GM19035 (cell line): ENCODE data around the gene TEX53.

Experiments used
- ATAC-seq: cut with Tn5 transposase; IDR thresholded peaks from one replicate; pipeline ENCODE4 v1.9.1; 2021; ENCODE audit not compliant: unreplicated experiment

Gene TEX53

GRCh38 chr9:114641967-114642366 is 15.6 kb downstream of the TEX53 start:
- ATAC-seq, result no peak

- no peak for ATAC-seq
Measured at GRCh38 chr9:114638404-114638803, 19.2 kb downstream of the TEX53 start.

DNA sequence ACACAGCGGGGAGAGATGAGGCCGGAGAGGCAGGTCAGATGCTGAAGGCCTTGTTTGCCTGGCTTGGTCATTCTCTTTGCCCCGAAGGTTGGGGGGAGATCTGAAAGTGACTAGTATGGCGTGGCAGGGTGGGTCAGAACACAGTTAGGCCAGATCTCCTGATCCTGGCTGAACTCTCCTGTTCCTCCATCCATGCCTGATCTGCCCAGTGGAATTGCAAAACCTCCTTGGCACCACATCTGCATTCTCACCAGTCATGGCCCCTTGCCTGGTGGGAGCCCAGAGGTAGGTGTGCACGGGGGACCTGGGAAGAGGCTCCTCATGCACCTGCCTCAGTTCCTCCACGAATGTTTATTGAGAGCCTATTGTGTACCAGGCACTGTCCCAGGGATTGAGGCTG is 23.2 kb downstream of the TEX53 start:
- no peak for ATAC-seq

GRCh38 chr9:114633438-114634089 is 24.0 kb downstream of the TEX53 start:
- no peak for ATAC-seq

- ATAC-seq, result no peak
Measured at GRCh38 chr9:114631166-114631565, 26.4 kb downstream of the TEX53 start.

- ATAC-seq, result no peak
Measured at GRCh38 chr9:114629563-114630090, 28.0 kb downstream of the TEX53 start.

GRCh38 chr9:114627553-114627952 is 30.1 kb downstream of the TEX53 start:
- ATAC-seq, result no peak

GRCh38 chr9:114626415-114627020 is 31.1 kb downstream of the TEX53 start:
- ATAC-seq, result no peak

GRCh38 chr9:114624677-114625076 is 32.9 kb downstream of the TEX53 start:
- ATAC-seq, result no peak

- no peak for ATAC-seq
Measured at GRCh38 chr9:114621975-114622609, 35.5 kb downstream of the TEX53 start.

DNA sequence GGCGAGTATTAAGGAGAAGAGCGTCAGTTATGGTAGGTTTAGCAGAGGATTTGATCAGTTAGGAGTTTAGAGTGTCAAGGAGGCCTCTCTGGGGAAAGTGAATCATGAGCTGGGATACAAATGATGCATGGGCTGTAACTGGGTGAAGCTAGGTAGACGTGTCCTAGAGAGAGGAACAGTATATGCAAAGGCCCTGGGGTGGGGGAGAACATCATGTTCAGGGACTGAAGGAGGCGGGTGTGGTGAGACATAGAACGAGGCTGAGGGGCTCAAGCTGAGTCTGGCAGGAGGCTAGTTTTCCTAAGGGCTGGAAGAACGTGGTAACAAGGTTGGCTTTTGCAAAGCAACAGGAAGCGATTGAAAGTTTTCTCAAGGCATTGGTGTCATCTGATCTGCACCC is 36.0 kb downstream of the TEX53 start:
- no peak for ATAC-seq

DNA sequence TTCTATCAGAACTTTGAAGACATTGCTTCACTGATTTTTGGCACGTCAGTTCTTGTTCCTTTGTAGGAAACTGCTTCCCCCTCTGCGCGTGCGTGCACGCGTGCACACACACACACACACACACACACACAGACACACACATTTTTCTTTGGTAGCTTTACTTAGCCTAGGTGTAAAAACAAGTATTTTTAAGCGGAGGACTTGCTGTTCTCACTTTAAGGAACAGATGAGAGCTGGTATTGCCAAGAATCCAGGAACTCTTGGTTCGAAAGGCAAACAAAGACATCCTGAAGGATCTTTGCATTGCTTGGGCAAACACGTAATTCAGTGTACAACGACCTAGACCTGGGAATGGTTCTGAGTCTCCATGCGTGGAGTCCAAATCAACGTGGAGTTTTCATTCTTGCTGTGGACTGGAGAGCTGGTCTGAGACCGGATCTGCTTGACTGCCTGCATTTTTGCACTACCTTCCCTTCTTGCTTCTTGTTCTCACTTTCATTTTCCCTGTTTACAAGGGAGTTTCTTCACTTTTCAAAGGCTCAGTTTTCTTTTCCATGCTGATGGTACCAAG is 38.3 kb downstream of the TEX53 start:
- ATAC-seq, result no peak

- ATAC-seq, result peak; percentile 65
Measured at GRCh38 chr9:114616684-114617520, 40.7 kb downstream of the TEX53 start.

- ATAC-seq, result no peak
Measured at GRCh38 chr9:114614373-114614772, 43.2 kb downstream of the TEX53 start.

DNA sequence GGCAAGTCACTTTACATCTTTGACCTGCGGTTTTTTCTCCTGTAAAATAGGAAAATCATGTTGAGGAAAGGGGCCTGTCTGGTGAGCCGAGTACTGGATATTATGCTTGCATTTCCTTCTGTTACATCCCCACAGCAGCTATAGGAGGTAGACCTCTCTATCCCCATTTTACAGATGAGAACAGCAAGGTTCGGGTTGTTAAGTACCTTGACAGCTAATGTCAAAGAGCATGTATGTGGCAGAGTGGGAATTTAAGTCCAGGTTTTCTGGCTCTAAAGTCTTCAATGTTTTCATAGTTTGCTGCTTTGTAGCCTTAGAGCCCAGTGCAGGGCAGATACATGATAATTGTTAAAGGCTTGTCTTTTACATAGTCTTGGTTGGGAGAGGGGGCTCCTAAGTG is 43.7 kb downstream of the TEX53 start:
- no peak for ATAC-seq

DNA sequence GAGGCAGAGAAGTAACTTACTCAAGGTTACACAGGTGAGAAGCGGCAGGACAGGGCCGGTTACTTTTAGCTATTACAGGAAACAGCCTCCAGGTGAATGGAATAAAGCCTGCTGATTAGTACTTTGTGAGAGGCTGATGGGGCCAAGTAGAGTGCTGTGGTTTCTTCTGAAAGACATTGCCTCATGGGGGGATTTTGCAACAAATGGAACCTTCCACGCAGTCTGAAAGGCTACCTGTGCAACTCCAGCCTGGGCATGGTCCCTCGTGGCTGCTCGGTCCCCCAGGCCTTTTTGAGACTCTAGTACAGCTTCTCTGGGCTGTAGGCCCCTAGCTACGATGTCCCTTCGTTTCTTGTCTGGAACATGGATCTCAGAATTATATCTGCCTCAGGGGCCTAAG is 44.5 kb downstream of the TEX53 start:
- no peak for ATAC-seq

GRCh38 chr9:114612272-114612923 is 45.2 kb downstream of the TEX53 start:
- ATAC-seq, result no peak

DNA sequence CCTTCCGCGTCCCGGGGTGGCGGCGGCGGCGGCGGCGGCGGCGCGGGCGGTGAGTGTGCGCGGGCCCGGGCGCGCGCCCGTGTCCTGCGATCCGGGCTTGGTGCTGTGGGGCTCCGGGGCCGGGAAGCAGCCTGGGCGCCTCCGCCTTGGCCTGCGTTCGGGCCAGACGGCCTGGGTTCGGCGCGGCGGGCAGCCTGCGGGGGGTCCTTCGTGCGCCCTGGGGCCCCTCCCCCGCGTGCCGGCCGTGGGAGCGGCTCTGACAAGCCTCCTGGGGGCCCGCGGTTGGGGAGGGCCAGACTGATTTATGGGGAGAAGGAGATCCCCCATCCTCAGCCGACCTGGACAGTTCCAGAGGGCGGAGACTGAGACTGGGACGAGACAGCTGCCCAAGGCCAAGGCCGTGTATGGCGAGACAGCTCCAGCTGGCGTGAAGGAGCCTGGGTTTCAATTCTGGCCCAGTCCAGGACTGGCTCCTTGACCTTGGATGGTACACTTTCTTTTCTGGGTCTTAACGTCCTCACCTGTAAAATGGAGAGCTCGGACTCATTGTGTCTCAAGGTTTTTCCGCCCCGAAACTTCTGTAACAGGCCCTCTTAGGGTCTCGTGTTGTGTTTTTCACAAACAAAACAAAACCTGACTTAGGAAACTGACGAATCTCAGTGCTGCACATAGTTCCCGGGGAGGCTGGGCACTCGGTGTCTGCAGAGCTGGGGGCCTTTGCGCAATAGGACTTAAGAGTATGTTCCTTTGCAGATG is 45.9 kb downstream of the TEX53 start:
- peak; percentile 43 for ATAC-seq

GRCh38 chr9:114608525-114608796 is 49.1 kb downstream of the TEX53 start:
- no peak for ATAC-seq
